ENCODE results near the gene RASGEF1B. TPM values are rescaled to one million over a fixed set of nuclear protein-coding genes. Genes with fewer than 3 reads are reported as not detected.

RASGEF1B gene
- total RNA-seq, 1 donor, result not detected

DNA sequence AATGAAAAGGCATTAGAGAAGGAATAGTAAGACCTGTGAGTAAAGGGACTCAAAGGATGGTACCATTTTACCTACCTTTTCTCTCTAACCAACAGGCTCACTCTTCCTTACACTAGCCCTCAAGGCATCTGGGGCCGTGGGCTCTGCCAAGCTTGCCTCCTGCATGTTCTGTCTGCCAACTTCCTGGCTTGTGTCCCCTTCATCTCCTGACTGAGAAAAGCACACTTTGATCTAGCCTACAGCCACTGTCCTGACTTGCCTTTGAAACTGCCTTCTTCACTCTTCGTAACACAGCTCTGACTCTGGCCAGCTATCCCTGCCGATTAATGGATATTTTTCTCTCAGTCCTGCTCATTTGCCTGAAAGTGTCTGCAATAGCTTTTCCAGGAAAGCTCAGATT is 76.5 kb downstream of the RASGEF1B start:
- no peak overlapping the region for H3K4me3 ChIP-seq (ENCODE audit: low read depth, low read length)
- TF ChIP-seq, protein P1, sequence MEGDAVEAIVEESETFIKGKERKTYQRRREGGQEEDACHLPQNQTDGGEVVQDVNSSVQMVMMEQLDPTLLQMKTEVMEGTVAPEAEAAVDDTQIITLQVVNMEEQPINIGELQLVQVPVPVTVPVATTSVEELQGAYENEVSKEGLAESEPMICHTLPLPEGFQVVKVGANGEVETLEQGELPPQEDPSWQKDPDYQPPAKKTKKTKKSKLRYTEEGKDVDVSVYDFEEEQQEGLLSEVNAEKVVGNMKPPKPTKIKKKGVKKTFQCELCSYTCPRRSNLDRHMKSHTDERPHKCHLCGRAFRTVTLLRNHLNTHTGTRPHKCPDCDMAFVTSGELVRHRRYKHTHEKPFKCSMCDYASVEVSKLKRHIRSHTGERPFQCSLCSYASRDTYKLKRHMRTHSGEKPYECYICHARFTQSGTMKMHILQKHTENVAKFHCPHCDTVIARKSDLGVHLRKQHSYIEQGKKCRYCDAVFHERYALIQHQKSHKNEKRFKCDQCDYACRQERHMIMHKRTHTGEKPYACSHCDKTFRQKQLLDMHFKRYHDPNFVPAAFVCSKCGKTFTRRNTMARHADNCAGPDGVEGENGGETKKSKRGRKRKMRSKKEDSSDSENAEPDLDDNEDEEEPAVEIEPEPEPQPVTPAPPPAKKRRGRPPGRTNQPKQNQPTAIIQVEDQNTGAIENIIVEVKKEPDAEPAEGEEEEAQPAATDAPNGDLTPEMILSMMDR (IDR thresholded peaks at IDR 0.05; ENCODE audit: insufficient read depth, low read depth, low read length), result no peak
- no peak for DNase-seq (ENCODE audit: low read depth)

DNA sequence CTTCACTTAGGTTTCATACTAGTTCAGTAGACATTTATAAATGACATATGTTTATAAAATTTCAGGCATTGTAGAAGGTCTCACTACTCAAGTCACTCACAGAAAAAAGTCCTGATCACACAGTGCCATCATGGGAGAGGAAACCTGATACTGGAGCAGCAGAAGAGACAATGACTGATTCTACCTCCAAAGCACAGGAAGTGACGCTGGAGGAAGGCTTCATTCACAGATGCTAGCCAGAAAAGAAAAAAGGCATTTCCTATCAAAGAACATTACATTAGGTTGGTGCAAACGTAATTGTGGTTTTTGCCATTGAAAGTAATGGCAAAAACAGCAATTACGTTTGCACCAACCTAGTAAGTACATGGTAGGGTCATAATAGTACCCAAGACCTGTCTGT is 79.5 kb downstream of the RASGEF1B start:
- TF ChIP-seq, protein P1 (IDR thresholded peaks at IDR 0.05; ENCODE audit: insufficient read depth, low read depth, low read length), result no peak
- no peak for DNase-seq (ENCODE audit: low read depth)

GRCh38 chr4:81389720-81390119 is 82.0 kb downstream of the RASGEF1B start:
- no peak for DNase-seq (ENCODE audit: low read depth)
- H3K4me3 ChIP-seq (ENCODE audit: low read depth, low read length), result no peak overlapping the region
- TF ChIP-seq, protein P1 (IDR thresholded peaks at IDR 0.05; ENCODE audit: insufficient read depth, low read depth, low read length), result no peak

More for the DNA sequence above, 79.5 kb downstream of the RASGEF1B start:
- H3K4me3 ChIP-seq (ENCODE audit: low read depth, low read length), result no peak overlapping the region

- H3K4me3 ChIP-seq (ENCODE audit: low read depth, low read length), result no peak overlapping the region
- no peak for DNase-seq (ENCODE audit: low read depth)
- TF ChIP-seq, protein P1 (IDR thresholded peaks at IDR 0.05; ENCODE audit: insufficient read depth, low read depth, low read length), result no peak
Observed at GRCh38 chr4:81380437-81380836, 91.3 kb downstream of the RASGEF1B start.

GRCh38 chr4:81378386-81378785 is 93.3 kb downstream of the RASGEF1B start:
- TF ChIP-seq, protein P1 (IDR thresholded peaks at IDR 0.05; ENCODE audit: insufficient read depth, low read depth, low read length), result no peak
- no peak for DNase-seq (ENCODE audit: low read depth)
- no peak overlapping the region for H3K4me3 ChIP-seq (ENCODE audit: low read depth, low read length)

DNA sequence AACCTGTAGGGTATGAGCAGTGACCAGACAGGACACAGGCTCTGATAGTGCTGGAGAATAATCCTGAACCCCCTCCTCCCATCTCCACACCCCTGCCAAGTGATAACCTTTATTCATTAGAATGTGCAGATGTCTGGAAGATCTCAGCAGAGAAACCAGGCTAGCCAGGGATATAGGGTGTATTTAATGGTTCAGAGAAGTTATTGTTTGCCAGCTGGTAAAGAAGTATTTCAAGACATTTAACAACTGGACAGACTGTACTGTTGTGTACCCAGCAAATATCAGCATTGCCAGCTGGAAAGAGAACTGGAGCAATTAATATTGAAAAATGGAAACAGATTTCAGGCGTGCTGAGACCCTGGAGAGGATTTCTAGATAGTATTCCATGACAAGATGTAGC is 94.5 kb downstream of the RASGEF1B start:
- no peak for DNase-seq (ENCODE audit: low read depth)
- TF ChIP-seq, protein P1 (IDR thresholded peaks at IDR 0.05; ENCODE audit: insufficient read depth, low read depth, low read length), result no peak
- H3K4me3 ChIP-seq (ENCODE audit: low read depth, low read length), result no peak overlapping the region

DNA sequence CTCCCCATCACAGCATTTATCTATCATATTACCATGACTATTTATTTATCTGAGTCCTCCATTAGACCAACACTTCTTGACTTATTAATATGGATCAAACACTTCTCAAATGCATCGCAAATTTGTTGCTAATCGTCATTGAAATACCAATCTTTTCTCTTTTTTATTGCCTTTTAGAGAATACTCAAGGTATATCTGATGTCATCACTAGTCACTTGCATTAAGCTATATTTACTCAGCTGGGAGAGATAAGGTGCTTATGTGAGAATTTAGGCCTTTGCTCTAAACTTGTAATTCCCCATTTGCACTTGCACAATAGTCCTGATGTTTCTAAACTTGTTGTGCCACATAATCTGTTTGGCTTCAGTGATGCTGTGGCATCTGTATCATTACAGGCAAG is 95.0 kb downstream of the RASGEF1B start:
- no peak for DNase-seq (ENCODE audit: low read depth)
- H3K4me3 ChIP-seq (ENCODE audit: low read depth, low read length), result no peak overlapping the region
- TF ChIP-seq, protein P1 (IDR thresholded peaks at IDR 0.05; ENCODE audit: insufficient read depth, low read depth, low read length), result no peak
